Astrocyte (in vitro differentiated cells and primary cell): Measurements from ENCODE around the gene WDR13.
A peak's percentile ranks its signal among the peaks of the same experiment; 100 is the strongest.

ENCODE experiments used
- CTCF ChIP-seq: IDR thresholded peaks from 2 replicates; pipeline ENCODE4 v1.5.1; 2011; ENCODE audit warnings: low read depth, mild to moderate bottlenecking, inconsistent platforms, low read length, moderate library complexity; ENCODE audit not compliant: insufficient read depth
- EZH2 ChIP-seq: IDR thresholded peaks from 2 replicates; pipeline ENCODE4 v1.6.1; 2012; ENCODE audit warnings: mild to moderate bottlenecking, low read length, inconsistent platforms; ENCODE audit not compliant: insufficient read depth

GRCh38 chrX:48574270-48575266 lies 22.7 kb upstream of the WDR13 start, which contains the start of gene RBM3:
- peak; percentile 9 for TF ChIP-seq CTCF
- TF ChIP-seq EZH2, result no peak
